ENCODE measurements around the gene ROBO1.

The ROBO1 gene

DNA sequence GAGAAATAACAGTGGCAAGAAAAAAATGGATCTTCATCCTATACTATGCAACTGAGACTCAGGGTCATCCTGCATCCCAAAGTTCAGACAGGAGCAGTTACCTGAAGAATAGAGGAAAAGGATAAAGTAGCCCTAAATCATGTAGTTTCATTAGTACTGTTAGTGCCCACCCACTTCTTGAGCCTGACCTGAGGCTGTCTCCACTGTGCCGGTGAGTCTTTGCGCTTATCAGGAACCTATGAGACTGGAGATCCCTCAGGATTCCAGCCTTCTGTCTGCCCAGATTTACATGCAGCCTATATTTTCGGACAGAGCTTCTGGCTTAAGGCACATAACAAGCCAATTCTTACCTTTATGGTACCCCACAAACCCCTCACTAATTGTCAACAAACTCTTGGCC is 791.6 kb downstream of the ROBO1 start:
- DNase-seq (ENCODE audit: low read depth): no peak

DNA sequence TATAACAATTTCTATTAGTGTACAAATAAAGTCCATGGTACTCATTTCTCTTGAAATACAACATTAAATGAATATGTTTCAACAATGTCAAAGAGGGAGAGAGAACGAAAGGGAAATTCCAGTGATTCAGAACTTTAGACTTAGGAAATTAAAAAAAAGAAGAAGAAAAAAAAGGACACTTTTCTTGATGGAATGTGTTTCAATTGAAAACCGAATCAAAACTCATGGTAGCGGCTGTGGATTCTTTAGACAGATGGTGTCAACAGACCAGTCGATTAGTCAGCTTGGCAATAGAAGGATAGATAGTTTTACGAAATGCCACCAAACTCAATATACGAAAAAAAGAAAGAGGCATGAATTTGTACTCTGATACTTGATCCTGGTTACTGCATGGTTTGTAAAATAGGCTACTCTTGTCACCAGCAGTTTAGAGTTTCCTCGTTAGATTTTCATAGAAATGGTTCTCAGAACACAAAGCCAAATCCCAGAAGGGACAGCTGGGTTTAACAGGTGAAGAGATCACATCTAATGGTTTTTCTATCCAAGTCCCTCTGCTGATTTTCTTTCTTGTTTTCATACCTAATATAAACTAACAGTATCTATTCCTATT is 793.5 kb downstream of the ROBO1 start:
- DNase-seq (ENCODE audit: low read depth): no peak

DNA sequence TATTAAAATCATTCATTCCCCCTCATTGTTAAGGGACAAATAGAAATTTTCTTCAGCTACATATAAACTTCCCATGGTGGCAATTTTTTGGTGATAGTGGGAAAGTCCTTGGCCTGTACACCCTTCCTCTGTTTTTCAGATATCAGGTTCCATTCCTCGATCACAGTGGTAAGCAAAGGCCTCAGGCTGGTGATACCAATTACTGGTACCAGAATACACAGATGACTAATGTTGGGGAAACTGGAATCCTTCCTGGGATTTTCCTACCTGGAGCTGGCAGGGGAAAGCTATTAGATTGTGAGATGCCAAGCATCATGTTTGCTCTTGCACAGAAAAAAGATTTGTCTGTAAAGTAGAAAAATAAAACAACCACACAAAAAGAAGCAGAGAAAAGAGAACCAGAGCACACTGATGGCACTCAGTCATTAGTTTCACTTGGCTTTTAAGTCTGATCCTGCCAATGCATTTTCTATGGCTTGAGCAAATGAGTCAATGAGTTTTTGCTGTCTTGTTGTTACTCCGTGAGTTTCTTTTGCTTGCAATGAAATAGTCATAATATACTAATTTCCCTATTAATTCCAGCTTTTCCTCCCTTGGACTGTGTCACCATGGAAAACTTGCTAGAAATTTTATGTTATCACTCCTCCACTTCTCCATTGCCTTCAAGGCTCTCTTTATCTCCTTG is 795.0 kb downstream of the ROBO1 start:
- no peak for DNase-seq (ENCODE audit: low read depth)

DNA sequence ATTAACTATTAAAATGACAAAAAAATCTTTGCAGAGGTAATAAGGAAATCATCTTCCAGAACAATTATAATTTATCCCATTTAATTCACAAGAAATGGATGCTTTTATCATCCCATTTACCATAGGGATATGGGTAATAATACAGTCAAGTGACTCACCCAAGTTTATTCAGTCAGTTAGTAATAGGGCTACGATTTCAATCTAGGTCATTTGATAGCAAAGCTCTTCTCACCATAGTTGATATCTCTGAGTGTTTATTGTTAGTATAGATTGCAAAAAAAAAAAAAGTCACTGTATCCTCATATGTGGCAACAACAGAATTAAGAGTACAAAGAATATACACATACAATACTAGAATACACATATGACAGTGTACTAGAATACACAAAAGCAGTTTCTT is 797.1 kb downstream of the ROBO1 start:
- DNase-seq (ENCODE audit: low read depth): no peak

DNA sequence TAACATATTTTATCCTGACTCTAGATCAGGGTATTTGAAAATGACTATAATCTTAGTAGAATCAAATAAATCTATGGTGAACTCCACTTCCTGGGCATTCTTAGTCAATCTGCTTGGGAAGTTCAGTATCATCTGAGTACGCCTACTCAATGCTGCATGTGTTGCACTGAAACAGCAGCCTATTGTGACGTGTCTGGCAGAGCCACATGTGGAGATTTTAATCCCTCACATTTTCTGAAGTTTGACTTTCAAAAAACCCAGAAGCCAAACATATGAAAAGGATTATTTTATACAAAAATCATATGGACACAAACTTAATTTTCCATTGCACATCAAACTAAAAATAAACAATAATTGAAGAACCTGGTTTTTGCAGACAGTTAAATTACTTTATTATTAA is 798.3 kb downstream of the ROBO1 start:
- no peak for DNase-seq (ENCODE audit: low read depth)

DNA sequence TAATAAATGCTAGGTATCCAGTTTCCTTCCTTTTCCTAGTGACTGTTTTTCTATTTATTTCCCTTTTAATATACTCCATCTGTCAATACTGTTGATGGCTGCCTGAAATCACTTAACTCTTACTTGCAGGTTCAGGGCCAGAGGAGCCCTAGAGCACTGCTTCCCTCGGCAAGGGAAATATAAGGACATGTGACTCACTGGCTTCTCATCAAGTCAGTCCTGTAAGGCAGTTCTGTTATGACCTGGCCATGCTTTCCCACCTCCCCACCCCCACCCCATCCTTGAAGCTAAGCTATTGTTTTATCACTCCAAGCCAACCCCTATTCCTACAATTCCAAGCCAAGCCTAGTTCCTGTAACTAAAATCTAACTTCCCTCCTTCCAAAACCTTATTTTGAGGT is 800.7 kb downstream of the ROBO1 start:
- no peak for DNase-seq (ENCODE audit: low read depth)

DNA sequence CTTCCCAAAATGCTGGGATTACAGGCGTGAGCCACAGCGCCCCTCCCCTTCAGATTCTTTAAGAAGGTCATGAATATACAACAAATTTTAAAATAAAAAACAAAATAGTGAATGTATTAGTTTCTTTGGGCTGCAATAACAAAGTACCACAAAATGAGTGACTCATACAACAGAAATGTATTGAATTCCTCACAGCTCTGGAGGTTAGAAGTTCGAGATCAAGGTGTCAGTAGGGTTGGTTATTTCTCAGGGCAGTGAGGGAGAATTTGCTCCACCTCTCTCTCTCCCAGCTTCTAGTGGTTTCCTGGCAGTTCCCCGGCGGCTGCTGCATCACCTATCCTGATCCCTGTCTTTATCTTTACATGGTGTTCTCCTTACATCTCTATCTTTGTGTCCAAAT is 804.0 kb downstream of the ROBO1 start:
- DNase-seq (ENCODE audit: low read depth): no peak

DNA sequence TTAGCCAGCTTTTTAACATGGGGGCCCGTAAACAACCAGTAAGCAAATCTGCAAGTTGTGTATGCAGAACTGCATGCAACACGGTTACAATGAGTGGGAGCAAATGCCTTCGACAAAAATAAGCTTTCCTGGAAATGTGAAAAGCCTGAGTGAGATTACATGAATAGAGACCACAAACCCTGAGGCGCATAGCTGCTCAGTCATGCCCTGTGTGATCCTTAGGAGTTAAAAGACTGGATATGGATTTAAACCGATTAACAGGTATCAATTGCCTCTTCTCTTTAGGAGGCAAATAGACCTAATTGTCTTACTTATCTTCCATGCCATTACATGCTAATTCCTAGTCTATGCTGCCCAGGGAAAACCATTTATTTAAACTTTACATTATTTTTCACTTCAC is 810.3 kb downstream of the ROBO1 start:
- DNase-seq (ENCODE audit: low read depth): no peak

DNA sequence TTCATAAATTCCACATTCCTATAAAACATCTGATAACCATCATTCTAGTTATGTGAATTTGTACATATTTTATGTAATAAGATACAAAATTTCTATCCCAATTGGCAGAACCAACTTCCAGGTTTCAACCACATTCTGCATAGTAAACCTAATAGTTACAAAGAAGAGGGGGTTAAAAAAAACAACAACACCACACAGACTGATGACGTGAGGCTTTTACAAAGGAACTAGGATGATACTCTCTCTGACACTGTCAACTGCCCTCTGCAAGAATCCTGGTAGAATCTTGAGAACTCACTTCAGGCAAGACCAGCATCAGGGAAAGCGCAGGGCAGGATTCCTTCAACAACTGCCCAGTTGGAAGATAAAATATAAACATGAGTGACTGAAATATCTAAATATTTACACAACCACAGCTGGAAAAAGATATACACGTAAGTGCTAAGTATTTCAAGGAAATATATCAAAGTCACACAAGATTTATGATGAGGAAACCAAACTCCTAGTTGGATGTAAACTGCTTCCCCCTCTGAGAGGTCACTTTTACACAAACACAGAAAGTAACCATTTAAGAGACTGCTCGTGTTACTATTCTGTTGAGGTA is 816.4 kb downstream of the ROBO1 start:
- no peak for DNase-seq (ENCODE audit: low read depth)

DNA sequence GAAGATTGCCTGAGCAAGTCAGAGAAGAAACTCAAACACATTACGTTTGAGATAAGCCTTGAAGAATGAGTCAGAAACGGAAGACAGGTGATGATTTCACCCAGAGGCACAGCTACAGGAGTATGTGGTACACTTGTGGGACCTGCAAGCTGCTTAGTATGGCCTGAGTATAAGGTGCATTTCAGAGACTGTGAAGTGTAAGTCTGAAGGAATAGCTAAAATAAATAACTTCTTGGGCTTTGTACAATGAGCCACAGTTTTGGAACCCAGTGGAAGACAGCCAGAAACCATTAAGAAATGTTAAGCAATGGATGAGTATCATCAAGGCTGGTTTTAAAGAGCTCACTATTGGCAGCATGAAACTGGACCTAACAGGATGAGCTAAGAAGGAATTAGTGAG is 826.2 kb downstream of the ROBO1 start:
- DNase-seq (ENCODE audit: low read depth): no peak

DNA sequence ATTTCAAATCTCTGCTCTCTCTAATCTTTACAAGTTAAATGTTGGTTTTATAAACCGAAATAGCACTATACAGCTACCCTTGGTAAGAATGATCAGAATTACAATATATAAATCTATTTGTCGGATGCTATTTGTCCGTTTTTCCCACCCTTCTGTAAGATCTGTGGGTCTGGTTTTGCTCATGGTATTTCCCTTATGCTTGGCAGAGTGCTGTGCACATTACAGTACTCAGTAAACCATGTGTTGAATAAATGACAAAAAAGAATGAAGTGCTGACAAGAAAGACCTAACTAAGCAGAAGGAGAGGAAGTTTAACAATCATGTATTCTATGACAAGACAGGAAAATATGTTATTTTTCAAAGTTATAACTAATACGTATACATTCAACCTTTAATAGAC is 827.2 kb downstream of the ROBO1 start:
- DNase-seq (ENCODE audit: low read depth): no peak

DNA sequence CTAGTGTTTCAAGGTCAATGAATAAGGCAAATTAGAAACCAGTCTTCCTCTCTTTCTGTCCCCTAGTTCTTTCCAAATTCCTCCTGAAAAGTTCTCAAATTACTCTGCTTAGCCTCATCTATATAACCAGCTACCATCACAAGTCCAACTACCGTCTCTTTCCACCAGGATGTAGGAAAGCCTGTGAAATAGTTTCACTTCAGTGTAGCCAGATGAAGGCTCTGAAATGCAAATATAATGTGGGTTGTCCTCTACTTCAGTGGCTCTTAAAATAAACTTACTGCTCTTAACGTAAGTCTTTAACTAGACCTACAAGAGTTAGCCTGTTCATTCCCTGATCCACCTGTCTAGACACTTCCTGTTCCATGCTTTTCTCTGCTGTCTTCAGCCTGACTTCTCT is 827.7 kb downstream of the ROBO1 start:
- no peak for DNase-seq (ENCODE audit: low read depth)

DNA sequence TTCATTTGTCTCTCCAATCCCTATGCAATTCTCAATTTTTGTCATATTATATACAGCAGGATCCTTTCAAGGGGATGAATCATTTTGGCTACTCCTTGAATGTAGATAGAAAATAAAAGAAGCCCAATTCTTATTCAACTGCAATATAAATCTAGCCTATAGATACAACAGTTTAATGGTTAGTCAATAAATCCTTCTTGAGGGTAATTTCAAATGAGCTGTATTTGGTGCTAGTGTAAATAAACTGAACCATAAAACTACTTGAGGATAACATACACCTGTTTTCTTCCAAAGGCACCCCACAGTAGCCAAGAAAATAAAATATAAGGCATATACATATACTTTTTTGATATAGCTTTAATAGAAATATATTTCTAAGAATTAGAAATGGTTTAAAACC is 830.3 kb downstream of the ROBO1 start:
- DNase-seq (ENCODE audit: low read depth): no peak

DNA sequence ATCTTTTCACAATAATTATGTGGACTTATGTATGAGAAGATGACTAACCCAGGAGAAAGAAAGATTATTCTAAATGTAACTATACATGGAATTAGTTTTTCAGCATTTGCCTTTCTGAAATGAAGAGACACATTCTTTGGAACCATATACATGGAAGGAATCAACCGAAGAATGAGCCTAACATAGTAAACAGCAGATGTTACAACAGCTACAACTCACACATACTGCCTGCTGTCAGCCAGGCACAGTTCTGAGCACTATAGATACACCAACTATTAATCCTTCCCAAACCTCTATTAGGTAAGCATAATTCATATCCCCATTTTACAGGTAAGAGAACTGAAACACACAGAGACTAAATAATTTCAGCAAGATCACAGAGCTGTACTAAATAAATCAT is 840.0 kb downstream of the ROBO1 start:
- DNase-seq (ENCODE audit: low read depth): no peak

DNA sequence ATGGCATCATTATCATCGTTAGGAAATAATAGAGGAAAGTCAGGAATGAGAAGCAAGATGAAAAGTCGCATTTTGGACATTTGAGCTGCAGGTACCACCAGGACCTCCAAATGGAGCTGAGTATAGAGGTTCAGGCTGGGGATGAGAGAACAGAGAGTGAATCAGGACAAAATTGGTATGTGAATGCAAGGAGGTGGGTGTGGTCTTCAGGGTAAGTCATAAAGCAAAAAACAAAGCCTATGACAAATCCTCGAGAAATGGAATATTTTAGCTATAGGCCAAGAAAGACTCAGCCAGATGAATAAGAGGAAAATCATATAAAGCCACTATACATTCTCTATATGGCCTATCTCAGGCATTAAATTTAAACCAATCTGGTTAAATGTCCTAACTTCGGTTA is 841.3 kb downstream of the ROBO1 start:
- DNase-seq (ENCODE audit: low read depth): no peak

DNA sequence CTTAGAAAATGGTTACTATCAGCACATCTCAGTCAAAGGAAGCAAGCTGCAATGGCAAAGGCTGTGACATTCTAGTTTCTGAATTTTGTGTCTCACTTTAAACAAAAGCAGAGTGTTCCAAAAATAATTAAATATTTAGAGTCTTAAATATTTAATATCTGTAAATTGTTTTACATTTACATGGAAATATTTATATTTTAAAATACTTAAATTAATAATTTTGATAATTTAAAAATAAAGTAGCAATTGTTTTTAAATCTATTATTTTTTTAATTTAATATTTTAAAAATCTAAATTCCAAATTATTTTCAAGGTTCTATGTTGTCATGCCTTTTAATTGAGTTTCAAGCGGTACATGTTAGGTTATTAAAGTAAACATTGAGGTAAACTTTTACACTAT is 843.1 kb downstream of the ROBO1 start:
- DNase-seq (ENCODE audit: low read depth): no peak

DNA sequence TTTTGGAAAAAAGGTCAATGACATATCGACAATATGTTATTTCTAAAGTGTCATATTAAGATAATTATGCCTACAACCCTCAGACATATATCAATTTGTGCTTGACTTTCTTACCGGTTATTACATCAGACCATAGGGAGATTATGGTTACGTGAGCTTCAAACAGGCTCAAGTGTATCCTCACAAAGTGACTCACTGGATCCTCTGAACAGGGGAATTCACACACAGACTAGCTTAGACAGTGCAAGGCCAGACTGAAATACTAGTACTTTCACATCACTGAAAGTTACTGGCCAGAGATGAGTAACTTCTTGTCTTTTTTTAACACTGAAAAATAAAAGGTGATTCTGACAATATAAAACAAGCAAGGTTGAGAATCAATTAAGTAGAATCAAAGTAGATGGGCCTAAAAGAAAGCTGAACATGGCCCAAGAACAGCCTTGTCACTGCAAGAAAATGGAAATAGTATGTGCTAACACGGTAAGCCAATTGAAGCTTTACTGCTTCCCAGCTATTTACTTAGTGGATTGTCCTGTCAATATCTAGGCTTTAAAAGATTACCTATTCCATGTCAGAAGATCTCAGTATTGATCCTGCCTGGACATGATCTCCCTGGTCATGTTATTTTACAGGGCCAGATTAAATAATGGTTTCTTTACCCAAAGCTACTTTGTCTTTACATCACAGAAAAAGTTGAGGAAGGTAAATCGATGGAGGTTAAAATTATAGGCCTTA is 848.6 kb downstream of the ROBO1 start:
- DNase-seq (ENCODE audit: low read depth): no peak

DNA sequence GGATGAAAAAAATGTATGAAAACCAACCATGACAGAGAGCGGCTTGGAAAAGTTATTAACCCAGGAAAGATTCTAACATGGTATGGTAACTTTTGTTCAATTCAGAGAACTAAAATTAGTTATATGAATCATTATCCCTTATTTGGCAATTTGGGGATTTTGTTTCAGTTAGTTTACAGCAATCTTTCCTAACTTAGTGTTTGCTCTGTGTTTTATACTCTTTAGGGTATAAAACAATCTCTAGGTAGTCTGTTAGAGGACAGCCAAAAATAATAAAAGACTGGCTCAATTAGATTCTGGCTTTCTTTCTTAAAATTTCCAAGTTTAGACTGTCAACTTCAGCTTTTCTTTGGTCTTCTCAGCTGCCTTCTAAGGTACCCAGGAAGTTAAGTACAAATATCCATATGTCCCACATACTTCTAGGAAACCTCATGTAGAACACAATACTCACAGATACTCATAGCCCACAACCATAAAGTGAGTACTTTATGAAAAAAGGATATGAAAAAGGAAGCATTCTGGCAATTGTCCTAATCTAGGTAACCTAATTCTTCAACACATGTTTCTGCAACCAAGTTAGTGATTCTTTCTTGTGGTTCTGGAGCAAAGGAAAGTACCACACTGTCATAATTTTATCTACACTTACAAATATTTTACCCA is 849.3 kb downstream of the ROBO1 start:
- no peak for DNase-seq (ENCODE audit: low read depth)

DNA sequence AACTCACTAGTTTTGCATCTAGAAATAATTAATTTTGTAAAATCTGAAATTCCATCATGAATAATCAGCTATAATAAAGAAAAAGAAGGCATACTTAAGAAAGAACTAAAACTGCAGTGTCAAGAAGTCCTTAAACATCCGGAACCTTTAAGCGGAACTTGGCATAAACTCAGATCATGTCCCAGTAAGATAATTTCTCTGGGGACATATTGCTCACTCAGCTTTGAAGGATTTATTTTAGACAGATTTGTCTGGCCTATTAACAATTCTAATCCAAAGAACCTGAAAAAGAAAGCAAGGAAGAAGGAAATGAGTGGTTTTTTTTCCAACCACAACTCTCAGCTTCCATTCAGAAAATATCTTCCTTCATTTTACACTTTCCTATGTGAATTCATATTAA is 850.3 kb downstream of the ROBO1 start:
- DNase-seq (ENCODE audit: low read depth): no peak

DNA sequence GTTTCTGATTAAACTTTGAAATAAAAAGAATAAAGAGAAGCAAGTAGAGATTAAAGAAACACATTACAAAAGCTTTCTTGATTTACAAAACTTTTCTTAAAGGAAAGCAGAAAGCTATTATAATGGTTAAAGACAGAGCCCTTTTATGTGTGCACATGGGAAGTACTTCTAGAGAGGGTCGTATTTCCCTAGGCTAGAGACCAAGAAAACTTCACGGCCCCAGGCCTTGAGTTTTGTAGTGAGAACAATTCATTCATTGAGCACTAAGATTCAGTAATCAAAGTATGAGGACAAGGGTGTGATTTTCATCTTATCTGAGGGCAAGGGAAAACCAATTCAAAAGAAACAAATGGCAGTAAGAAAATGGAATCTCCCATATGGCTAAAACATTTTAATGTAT is 854.1 kb downstream of the ROBO1 start:
- DNase-seq (ENCODE audit: low read depth): no peak

DNA sequence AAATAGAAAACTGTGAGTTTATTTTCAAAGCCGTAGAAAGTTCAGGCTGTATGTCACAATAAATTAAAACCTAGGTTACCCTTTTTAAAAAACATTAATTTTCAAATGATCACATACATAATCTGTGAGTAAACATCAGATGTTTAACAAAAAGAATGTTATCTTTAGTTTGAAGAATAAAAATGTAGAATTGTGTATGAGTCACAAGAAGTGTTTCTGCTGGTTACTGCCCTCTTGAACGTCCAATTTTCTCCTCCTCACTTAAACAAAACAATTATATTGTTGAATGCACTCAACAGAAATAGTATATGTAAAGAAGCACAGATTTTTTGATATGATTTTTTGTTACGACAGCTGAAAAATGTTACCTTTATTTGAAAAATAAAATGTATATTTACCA is 855.1 kb downstream of the ROBO1 start:
- DNase-seq (ENCODE audit: low read depth): no peak

DNA sequence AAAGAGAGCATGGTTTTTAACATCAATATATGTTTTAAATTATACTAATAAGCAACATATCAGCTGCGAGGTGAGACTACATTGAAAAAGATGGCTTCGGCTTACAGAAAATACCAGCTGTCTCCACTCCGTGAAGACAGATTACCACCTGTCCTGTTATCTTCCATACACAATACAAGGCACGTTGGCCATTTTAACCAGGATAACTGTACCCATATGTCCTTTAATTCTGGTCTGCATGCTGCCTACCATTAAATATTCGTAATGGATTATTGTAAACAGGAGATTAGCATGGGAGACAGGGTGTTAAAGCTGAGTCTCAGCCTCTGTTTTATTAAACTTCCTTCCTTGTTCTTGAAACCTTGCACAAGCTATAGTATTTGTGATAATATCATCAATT is 855.5 kb downstream of the ROBO1 start:
- no peak for DNase-seq (ENCODE audit: low read depth)

DNA sequence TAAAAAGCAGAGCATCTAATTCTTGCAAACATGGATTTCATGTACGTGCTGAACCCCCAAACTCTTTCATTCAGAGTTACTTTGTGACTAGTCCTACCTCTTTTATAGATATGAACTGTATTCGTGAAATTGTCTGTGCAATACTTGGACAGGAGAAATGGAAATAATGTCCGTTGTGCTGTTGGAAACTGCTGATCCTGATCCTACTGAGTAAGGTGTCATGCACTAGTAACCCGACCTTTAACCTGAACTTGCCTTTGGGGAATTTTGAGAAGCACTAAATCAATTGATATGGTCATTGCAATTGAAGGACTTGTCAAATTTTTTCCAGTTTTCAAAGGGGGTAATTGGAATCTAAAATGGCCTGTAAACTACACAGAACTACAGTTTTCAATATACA is 856.4 kb downstream of the ROBO1 start:
- DNase-seq (ENCODE audit: low read depth): no peak
